ENCODE results near the gene IER5. TPM values are rescaled to one million over a fixed set of nuclear protein-coding genes. Genes with fewer than 3 reads are reported as not detected.
"Not testable (repeated sequence)": the region's sequence is repeated elsewhere in the genome, so short reads cannot be mapped to it uniquely, and the experiment has no call there.

IER5 gene
- 20.3 and 22.3 TPM in 2 replicates for total RNA-seq (2014; rRNA removed; shearing (Covaris generic))

GRCh38 chr1:181088079-181089016 is at the start of gene IER5:
TSS of gene IER5 (plus strand) at chr1:181088700. CDS start at chr1:181088903, 203 bp downstream.
- DNase-seq (ENCODE audit: low read depth) = peak; percentile 97

GRCh38 chr1:181040284-181040865 is 48.1 kb upstream of the IER5 start:
- DNase-seq (ENCODE audit: low read depth) = no peak

- DNase-seq (ENCODE audit: low read depth) = no peak
These were observed 45.2 kb upstream of the IER5 start for GRCh38 chr1:181043025-181043888.

GRCh38 chr1:181044449-181044966 is 44.0 kb upstream of the IER5 start:
- DNase-seq (ENCODE audit: low read depth) = peak; percentile 20

- DNase-seq (ENCODE audit: low read depth) = not testable (repeated sequence)
These were observed 42.6 kb upstream of the IER5 start for GRCh38 chr1:181045946-181046345.

GRCh38 chr1:181049378-181049777 is 39.1 kb upstream of the IER5 start:
- DNase-seq (ENCODE audit: low read depth) = no peak

- DNase-seq (ENCODE audit: low read depth) = no peak
These were observed 37.6 kb upstream of the IER5 start for GRCh38 chr1:181050922-181051321.

GRCh38 chr1:181056560-181056959 is 31.9 kb upstream of the IER5 start:
- no peak for DNase-seq (ENCODE audit: low read depth)

GRCh38 chr1:181057079-181057478 is 31.4 kb upstream of the IER5 start:
- no peak for DNase-seq (ENCODE audit: low read depth)

- no peak for DNase-seq (ENCODE audit: low read depth)
These were observed 29.1 kb upstream of the IER5 start for GRCh38 chr1:181059435-181059834.

- no peak for DNase-seq (ENCODE audit: low read depth)
These were observed 28.4 kb upstream of the IER5 start for GRCh38 chr1:181060066-181060465.

- DNase-seq (ENCODE audit: low read depth) = not testable (repeated sequence)
These were observed 27.6 kb upstream of the IER5 start for GRCh38 chr1:181060947-181061346.

GRCh38 chr1:181061487-181061886 is 27.0 kb upstream of the IER5 start:
- DNase-seq (ENCODE audit: low read depth) = no peak

- DNase-seq (ENCODE audit: low read depth) = no peak
These were observed 26.3 kb upstream of the IER5 start for GRCh38 chr1:181061891-181062835.

- DNase-seq (ENCODE audit: low read depth) = no peak
These were observed 25.6 kb upstream of the IER5 start for GRCh38 chr1:181062836-181063428.

GRCh38 chr1:181064011-181064623 is 24.4 kb upstream of the IER5 start:
- no peak for DNase-seq (ENCODE audit: low read depth)

GRCh38 chr1:181064702-181065101 is 23.8 kb upstream of the IER5 start:
- DNase-seq (ENCODE audit: low read depth) = no peak

GRCh38 chr1:181073638-181074037 is 14.9 kb upstream of the IER5 start:
- no peak for DNase-seq (ENCODE audit: low read depth)

GRCh38 chr1:181075766-181076350 is 12.6 kb upstream of the IER5 start:
- DNase-seq (ENCODE audit: low read depth) = no peak
